H9 (cell line): Measurements from ENCODE around the gene ISCU. TPM values are rescaled to one million over a fixed set of nuclear protein-coding genes. Genes with fewer than 3 reads are reported as not detected.
"Not testable (repeated sequence)": the region's sequence is repeated elsewhere in the genome, so short reads cannot be mapped to it uniquely, and the experiment has no call there.

Experiments
- DNase-seq: peaks from one replicate; pipeline ENCODE4 v3.0.0-alpha.2; 2017
- H2AFZ ChIP-seq: one replicate; pipeline ENCODE4 v1.6.1; 2013; ENCODE audit warnings: mild to moderate bottlenecking, low read length, control low read depth, moderate library complexity
- H2AK5ac ChIP-seq: 2 replicates; pipeline ENCODE4 v1.6.1; 2013; ENCODE audit warnings: low read length, control low read depth, mixed read lengths; ENCODE audit not compliant: insufficient read length
- H2BK120ac ChIP-seq: one replicate; pipeline ENCODE4 v1.6.1; 2013; ENCODE audit warnings: low read depth, mild to moderate bottlenecking, low read length, control low read depth, inconsistent platforms; ENCODE audit not compliant: poor library complexity, severe bottlenecking
- H2BK12ac ChIP-seq: 2 replicates; pipeline ENCODE4 v1.6.1; 2013; ENCODE audit warnings: low read length, control low read depth, mixed read lengths, low read depth; ENCODE audit not compliant: insufficient read length
- H2BK15ac ChIP-seq: 2 replicates; pipeline ENCODE4 v1.6.1; 2013; ENCODE audit warnings: low read depth, low read length, control low read depth
- H2BK20ac ChIP-seq: one replicate; pipeline ENCODE4 v1.6.1; 2013; ENCODE audit warnings: low read depth, mild to moderate bottlenecking, low read length, control low read depth, inconsistent platforms; ENCODE audit not compliant: poor library complexity, severe bottlenecking
- H2BK5ac ChIP-seq: 2 replicates; pipeline ENCODE4 v1.6.1; 2013; ENCODE audit warnings: low read length, control low read depth, mixed read lengths; ENCODE audit not compliant: insufficient read length
- H3K14ac ChIP-seq: 2 replicates; pipeline ENCODE4 v1.6.1; 2013; ENCODE audit warnings: low read length, control low read depth; ENCODE audit not compliant: insufficient read depth
- H3K18ac ChIP-seq: 2 replicates; pipeline ENCODE4 v1.6.1; 2013; ENCODE audit warnings: low read depth, mild to moderate bottlenecking, mixed read lengths, low read length, control low read depth; ENCODE audit not compliant: insufficient read length
- H3K23ac ChIP-seq: 2 replicates; pipeline ENCODE4 v1.6.1; 2013; ENCODE audit warnings: low read length, control low read depth, mixed read lengths, low read depth; ENCODE audit not compliant: insufficient read length
- H3K23me2 ChIP-seq: 2 replicates; pipeline ENCODE4 v1.6.1; 2013; ENCODE audit warnings: low read depth, mild to moderate bottlenecking, mixed read lengths, low read length, control low read depth; ENCODE audit not compliant: insufficient read length, poor library complexity, severe bottlenecking
- H3K27ac ChIP-seq: 2 replicates; pipeline ENCODE4 v1.5.1; 2013; ENCODE audit warnings: low read length, control low read depth, mixed read lengths, low read depth; ENCODE audit not compliant: insufficient read length
- H3K27me3 ChIP-seq: 2 replicates; pipeline ENCODE4 v1.6.1; 2013; ENCODE audit warnings: low read length, control low read depth, inconsistent platforms; ENCODE audit not compliant: insufficient read depth
- H3K4ac ChIP-seq: 2 replicates; pipeline ENCODE4 v1.6.1; 2013; ENCODE audit warnings: low read depth, mild to moderate bottlenecking, control low read depth, inconsistent platforms, low read length, moderate library complexity
- H3K4me1 ChIP-seq: 2 replicates; pipeline ENCODE4 v1.6.1; 2013; ENCODE audit warnings: low read length, control low read depth, inconsistent platforms; ENCODE audit not compliant: insufficient read depth
- H3K4me2 ChIP-seq: 2 replicates; pipeline ENCODE4 v1.6.1; 2013; ENCODE audit warnings: low read length, control low read depth, mixed read lengths; ENCODE audit not compliant: insufficient read length, insufficient read depth
- H3K56ac ChIP-seq: 2 replicates; pipeline ENCODE4 v1.6.1; 2013; ENCODE audit warnings: low read depth, mild to moderate bottlenecking, mixed read lengths, low read length, control low read depth; ENCODE audit not compliant: insufficient read length
- H3K79me1 ChIP-seq: 2 replicates; pipeline ENCODE4 v1.6.1; 2013; ENCODE audit warnings: low read depth, mild to moderate bottlenecking, moderate library complexity, low read length, control low read depth, inconsistent platforms; ENCODE audit not compliant: insufficient read depth, poor library complexity, severe bottlenecking
- H3K79me2 ChIP-seq: 2 replicates; pipeline ENCODE4 v1.6.1; 2013; ENCODE audit warnings: low read length, control low read depth, inconsistent platforms; ENCODE audit not compliant: insufficient read depth
- H3K9ac ChIP-seq: 2 replicates; pipeline ENCODE4 v1.6.1; 2013; ENCODE audit warnings: low read length, control low read depth, mixed read lengths; ENCODE audit not compliant: insufficient read length; ENCODE audit errors: extremely low read depth
- H3K9me3 ChIP-seq: one replicate; pipeline ENCODE4 v1.6.1; 2013; ENCODE audit warnings: low read depth, low read length, inconsistent platforms; ENCODE audit not compliant: control insufficient read depth
- H3T11ph ChIP-seq: one replicate; pipeline ENCODE4 v1.6.1; 2013; ENCODE audit warnings: mild to moderate bottlenecking, low read length, control low read depth, inconsistent platforms
- H4K20me1 ChIP-seq: one replicate; pipeline ENCODE4 v1.6.1; 2013; ENCODE audit not compliant: control insufficient read depth, insufficient read length, insufficient read depth
- H4K5ac ChIP-seq: 2 replicates; pipeline ENCODE4 v1.6.1; 2013; ENCODE audit warnings: low read depth, mild to moderate bottlenecking, mixed read lengths, low read length, control low read depth; ENCODE audit not compliant: insufficient read length
- H4K8ac ChIP-seq: replicated peaks from 2 replicates; pipeline ENCODE4 v1.6.1; 2013; ENCODE audit warnings: low read length, control low read depth, mixed read lengths, low read depth; ENCODE audit not compliant: insufficient read length
- H4K91ac ChIP-seq: 2 replicates; pipeline ENCODE4 v1.6.1; 2013; ENCODE audit warnings: low read depth, mild to moderate bottlenecking, moderate library complexity, mixed read lengths, low read length, control low read depth; ENCODE audit not compliant: insufficient read length
- H3K27ac Mint-ChIP-seq, 3 experiments: 2 replicates in 2 of 3; 3 replicates in 1 of 3; pipeline ENCODE4 v1.8.0; 2020 to 2021; ENCODE audit warnings: mixed read lengths in 3 of 3, mild to moderate bottlenecking in 1 of 3, moderate library complexity in 1 of 3
- H3K27me3 Mint-ChIP-seq: 2 replicates; pipeline ENCODE4 v1.8.0; 2021; ENCODE audit warnings: low read depth, mild to moderate bottlenecking, moderate library complexity, mixed read lengths
- H3K36me3 Mint-ChIP-seq, 3 experiments: 2 replicates in 2 of 3; 3 replicates in 1 of 3; pipeline ENCODE4 v1.8.0; 2020 to 2021; ENCODE audit warnings: low read depth in 3 of 3, mixed read lengths in 3 of 3; ENCODE audit not compliant: insufficient read depth in 1 of 3
- H3K4me1 Mint-ChIP-seq, 2 experiments: 2 replicates each; pipeline ENCODE4 v1.8.0; 2020; ENCODE audit warnings: mixed read lengths in 2 of 2
- H3K4me3 Mint-ChIP-seq, 2 experiments: 2 replicates in 1 of 2; 3 replicates in 1 of 2; pipeline ENCODE4 v1.8.0; 2020 to 2021; ENCODE audit warnings: mild to moderate bottlenecking in 2 of 2, mixed read lengths in 2 of 2, moderate library complexity in 1 of 2
- H3K9me3 Mint-ChIP-seq, 2 experiments: 2 replicates in 1 of 2; 3 replicates in 1 of 2; pipeline ENCODE4 v1.8.0; 2020; ENCODE audit warnings: mild to moderate bottlenecking in 2 of 2, mixed read lengths in 2 of 2, moderate library complexity in 1 of 2
- WGBS: extraction: QIAGEN DNeasy Blood & Tissue Kit; methylation state at CpG from one replicate; pipeline ENCODE4 v1.1.7; 2013; ENCODE audit warnings: missing lambda C conversion rate, low lambda C conversion rate, mixed read lengths; ENCODE audit not compliant: insufficient read length; ENCODE audit errors: extremely low coverage; 5-methylcytosine and 5-hydroxymethylcytosine counted together
- total RNA-seq: library from RNA; stranded (reverse); gene quantifications from 2 replicates; pipeline ENCODE4 v1.2.1, GENCODE V29; 2021
- TF ChIP-seq, protein P1 (sequence below): fragments of 200-600 bp; sonication (generic); conservative IDR thresholded peaks from 3 replicates; pipeline ENCODE4 v1.8.0; 2021; ENCODE audit warnings: antibody characterized with exemption, mild to moderate bottlenecking

ISCU gene
- total RNA-seq, 1 experiment from 2014 or later, result 64.9 TPM

DNA sequence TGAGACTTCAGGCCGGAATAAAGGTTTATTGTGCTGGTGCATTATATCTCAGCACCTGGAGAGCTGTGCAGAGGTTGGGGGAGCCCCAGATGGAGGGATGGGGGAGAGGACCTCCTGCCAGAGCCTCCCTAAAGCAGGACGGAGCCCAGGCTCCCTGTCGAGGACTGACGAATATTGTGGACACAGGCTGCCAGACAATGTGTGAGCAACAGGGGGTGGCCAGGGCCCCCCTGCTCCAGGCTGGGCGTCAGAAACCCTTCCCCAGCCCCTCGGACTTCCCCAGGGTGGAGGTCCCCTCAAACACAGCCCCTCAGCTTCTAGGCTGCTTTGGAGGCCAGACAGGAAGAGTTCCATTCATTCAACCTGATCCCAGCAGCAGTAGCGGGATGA, 27.4 kb downstream of the ISCU start:
- no peaks in the 10 kb centered on the region for H3K36me3 Mint-ChIP-seq
- H4K91ac ChIP-seq, result no peak overlapping the region
- H3K18ac ChIP-seq, result no peak overlapping the region
- no peak overlapping the region for H3K27ac ChIP-seq
- H3T11ph ChIP-seq, result no peak overlapping the region
- no peak overlapping the region; the same call in 1 of the 2 replicates for H3K14ac ChIP-seq
- no peak overlapping the region for H2AK5ac ChIP-seq
- H2BK15ac ChIP-seq, result no peak overlapping the region
- H3K4me1 ChIP-seq, result no peaks in the 10 kb centered on the region
- no peak overlapping the region for H2BK20ac ChIP-seq
- H3K23me2 ChIP-seq, result no peaks in the 10 kb centered on the region
- no peaks in the 10 kb centered on the region for H3K27me3 ChIP-seq
- whole genome bisulfite sequencing, result no CpG with 5 or more reads among the region's 7 CpGs
- H3K4me3 Mint-ChIP-seq, result peak overlapping the region in 1 of 2 experiments; percentile 44; a peak in 2 of 5 replicates
- no peak overlapping the region for H3K9ac ChIP-seq
- H3K4me1 Mint-ChIP-seq, result peaks cover 12 to 27% of the 10 kb centered on the region in 2 experiments
- no peaks in the 10 kb centered on the region for H3K79me2 ChIP-seq
- no peaks in the 10 kb centered on the region for H3K27me3 Mint-ChIP-seq
- no peak overlapping the region for H4K5ac ChIP-seq
- no peak overlapping the region for H3K23ac ChIP-seq
- no peak overlapping the region for H3K4ac ChIP-seq
- H2BK120ac ChIP-seq, result no peak overlapping the region
- H3K27ac Mint-ChIP-seq, result peak overlapping the region in 1 of 3 experiments; percentile 35; a peak in 2 of 7 replicates
- no peaks in the 10 kb centered on the region for H3K9me3 ChIP-seq
- no peak overlapping the region for H2BK12ac ChIP-seq
- H3K4me2 ChIP-seq, result no peak overlapping the region
- no peak overlapping the region for H2AFZ ChIP-seq
- H3K79me1 ChIP-seq, result no peaks in the 10 kb centered on the region
- no peak overlapping the region for H4K8ac ChIP-seq
- DNase-seq, result no peak
- no peak overlapping the region for H2BK5ac ChIP-seq
- no peak overlapping the region for H3K56ac ChIP-seq
- H3K9me3 Mint-ChIP-seq, result no peaks in the 10 kb centered on the region
- H4K20me1 ChIP-seq, result no peaks in the 10 kb centered on the region
- TF ChIP-seq, protein P1, sequence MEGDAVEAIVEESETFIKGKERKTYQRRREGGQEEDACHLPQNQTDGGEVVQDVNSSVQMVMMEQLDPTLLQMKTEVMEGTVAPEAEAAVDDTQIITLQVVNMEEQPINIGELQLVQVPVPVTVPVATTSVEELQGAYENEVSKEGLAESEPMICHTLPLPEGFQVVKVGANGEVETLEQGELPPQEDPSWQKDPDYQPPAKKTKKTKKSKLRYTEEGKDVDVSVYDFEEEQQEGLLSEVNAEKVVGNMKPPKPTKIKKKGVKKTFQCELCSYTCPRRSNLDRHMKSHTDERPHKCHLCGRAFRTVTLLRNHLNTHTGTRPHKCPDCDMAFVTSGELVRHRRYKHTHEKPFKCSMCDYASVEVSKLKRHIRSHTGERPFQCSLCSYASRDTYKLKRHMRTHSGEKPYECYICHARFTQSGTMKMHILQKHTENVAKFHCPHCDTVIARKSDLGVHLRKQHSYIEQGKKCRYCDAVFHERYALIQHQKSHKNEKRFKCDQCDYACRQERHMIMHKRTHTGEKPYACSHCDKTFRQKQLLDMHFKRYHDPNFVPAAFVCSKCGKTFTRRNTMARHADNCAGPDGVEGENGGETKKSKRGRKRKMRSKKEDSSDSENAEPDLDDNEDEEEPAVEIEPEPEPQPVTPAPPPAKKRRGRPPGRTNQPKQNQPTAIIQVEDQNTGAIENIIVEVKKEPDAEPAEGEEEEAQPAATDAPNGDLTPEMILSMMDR, result no peak

DNA sequence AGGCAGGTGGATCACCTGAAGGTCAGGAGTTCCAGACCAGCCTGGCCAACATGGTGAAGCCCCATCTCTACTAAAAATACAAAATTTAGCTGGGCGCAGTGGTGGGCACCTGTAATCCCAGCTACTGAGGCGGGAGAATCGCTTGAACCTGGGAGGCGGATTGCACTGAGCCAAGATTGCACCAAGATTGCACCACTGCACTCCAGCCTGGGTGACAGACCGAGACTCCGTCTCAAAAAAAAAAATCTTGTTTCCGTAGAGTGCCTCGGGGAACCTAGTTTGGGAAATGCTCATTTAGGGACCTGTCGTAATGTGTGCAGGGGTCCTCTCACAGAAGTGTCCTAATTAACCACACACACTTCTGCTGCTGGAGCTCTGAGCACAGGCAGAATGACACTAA, 28.1 kb downstream of the ISCU start:
- not testable (repeated sequence) for H2AFZ ChIP-seq, H3K4me3 Mint-ChIP-seq, H3K4ac ChIP-seq, H2BK120ac ChIP-seq, H3K79me2 ChIP-seq, H4K20me1 ChIP-seq, H3K23ac ChIP-seq, H3K9ac ChIP-seq, H2BK15ac ChIP-seq, H3K27ac Mint-ChIP-seq, H3K14ac ChIP-seq, H3K23me2 ChIP-seq, H3K4me2 ChIP-seq, H3K36me3 Mint-ChIP-seq, H3K56ac ChIP-seq, H3K18ac ChIP-seq, DNase-seq, H3K27me3 Mint-ChIP-seq, H3K9me3 ChIP-seq, H3K4me1 ChIP-seq, H2AK5ac ChIP-seq, H3T11ph ChIP-seq, H3K27ac ChIP-seq, H2BK20ac ChIP-seq, H4K5ac ChIP-seq, H3K79me1 ChIP-seq, H4K91ac ChIP-seq, H4K8ac ChIP-seq, H3K27me3 ChIP-seq, H2BK5ac ChIP-seq, H2BK12ac ChIP-seq, H3K9me3 Mint-ChIP-seq
- peaks cover 12 to 27% of the 10 kb centered on the region in 2 experiments for H3K4me1 Mint-ChIP-seq
- WGBS, result no CpG with 5 or more reads among the region's 9 CpGs
